GM11168 (cell line): ENCODE measurements around the gene CATSPER3.

Experiments used
- in situ Hi-C: fragments of 300-500 bp; cut with MboI; formaldehyde crosslinking; loops from one replicate; pipeline ENCODE4 v1.12.0; 2022; ENCODE audit warnings: low sequenced_read_pairs; ENCODE audit not compliant: unreplicated experiment

The CATSPER3 gene

DNA sequence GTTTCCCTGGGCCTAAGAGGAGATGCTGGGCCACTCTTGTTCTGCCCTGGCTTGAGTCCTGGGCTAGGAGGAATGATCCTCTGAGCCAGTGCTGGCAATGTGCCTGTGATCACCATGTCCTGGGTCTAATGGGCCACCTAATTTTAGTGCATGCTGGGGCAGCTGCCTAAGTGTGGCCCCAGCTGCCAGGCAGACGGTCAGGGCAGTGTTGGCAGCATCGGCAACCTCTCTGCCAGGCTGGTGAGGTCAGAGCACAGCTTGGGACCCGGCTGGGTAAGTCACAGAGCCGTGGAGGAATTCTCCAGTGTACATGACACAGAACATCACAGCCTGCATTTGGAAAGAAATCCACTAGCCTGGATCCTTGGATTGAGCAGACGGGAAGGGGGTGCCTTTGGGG is 87.7 kb downstream of the CATSPER3 start:
- in situ Hi-C loops: no loop called here

GRCh38 chr5:135056316-135057030 is 88.8 kb downstream of the CATSPER3 start:
- in situ Hi-C loops: no loop called here

- in situ Hi-C loops: no loop called here
Measured at GRCh38 chr5:135057233-135057632, 89.5 kb downstream of the CATSPER3 start.

- in situ Hi-C loops: no loop called here
Measured at GRCh38 chr5:135058331-135058732, 90.6 kb downstream of the CATSPER3 start.

DNA sequence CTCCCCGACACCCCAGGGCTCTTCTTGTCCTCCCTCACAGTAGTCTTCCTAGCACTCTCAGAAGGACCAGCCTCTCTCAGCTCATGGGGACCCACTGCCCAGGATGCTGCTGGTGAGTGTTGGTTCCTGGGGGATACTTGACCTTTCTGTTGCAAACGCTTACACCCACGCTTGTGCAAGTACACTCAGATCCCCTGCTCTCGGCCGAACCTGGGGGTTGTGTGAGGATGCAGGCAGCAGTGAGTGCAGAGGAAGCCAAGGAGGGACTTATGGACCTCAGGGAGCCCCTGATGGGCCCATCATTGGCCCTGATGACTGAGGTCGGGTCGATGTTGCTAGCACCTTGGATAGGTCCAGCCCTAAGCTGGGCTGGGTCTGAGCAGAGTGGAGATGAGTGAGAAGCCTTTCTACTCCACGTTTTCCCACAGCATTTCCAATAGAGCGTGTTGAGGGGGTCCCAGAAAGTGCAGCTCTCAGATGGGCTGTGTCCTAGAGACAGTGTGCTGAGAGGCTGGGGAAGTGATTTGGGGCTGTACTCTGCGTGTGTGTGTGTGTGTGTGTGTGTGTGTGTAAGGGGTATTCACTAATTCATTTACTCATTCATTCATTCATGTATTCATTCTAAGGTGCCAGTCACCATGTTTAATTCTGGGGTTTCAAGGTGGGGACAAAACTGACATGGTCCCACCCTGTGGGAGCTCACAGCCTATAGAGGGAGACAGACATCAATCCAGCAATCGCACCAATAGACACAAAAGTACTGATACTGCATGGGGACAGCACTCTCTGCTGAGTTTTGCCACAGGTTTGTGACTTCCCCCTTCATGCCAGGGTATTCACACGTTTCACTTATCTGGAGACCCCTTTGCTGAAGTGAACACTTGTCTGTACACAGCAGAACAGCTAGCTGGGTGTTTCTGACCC is 91.6 kb downstream of the CATSPER3 start:
- in situ Hi-C loops: no loop called here

DNA sequence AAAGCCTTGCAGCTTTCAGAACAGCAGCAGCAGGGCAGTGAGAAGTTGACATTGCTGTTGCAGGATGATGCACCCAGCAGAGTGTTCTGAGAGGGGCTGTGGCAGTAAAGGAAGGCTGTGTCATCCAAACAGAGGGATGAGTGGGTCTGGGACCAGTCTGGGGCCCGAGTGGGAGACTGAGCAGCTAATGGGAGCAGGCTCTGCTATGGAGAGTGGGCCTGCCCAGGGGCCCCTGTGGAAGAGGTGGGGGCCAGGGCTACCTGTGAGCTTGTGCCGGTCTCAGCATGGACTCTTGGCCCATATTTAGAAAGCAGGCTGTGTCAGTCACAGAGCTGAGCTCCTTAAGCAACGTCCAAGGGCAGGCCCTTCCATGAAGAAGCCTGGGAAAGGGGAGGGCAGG is 92.3 kb downstream of the CATSPER3 start:
- in situ Hi-C loops: no loop called here

DNA sequence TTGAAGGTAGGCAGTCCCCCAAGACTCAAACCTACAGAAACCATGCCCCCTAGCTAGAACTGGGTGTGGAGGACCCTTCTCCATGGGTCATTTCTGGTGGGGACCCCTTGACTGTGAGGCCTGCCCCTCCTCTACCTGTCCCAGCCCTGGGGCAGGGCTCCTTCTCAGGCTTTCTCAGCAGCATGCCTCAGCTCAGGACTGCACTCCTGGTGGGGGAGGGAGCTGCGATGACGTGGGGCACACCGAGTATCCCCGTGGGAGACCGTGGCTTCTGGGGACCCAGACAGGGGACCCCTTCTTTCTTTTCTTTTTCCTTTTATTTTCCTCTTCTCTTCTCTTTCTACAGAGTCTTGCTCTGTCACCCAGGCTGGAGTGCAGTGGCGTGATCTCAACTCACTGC is 93.3 kb downstream of the CATSPER3 start:
- in situ Hi-C loops: no loop called here
